Activated T-helper 1 cell treated with anti-CD3 and anti-CD28 coated beads, Interleukin-12 subunit alpha, Interleukin-12 subunit beta, Interleukin-2, Interleukin-4 antibody, amounts not matched to agents 30 ng/mL and 10 ng/mL and 1 ng/mL, durations not matched to agents 14 hours and 24 hours and 36 hours (primary cell): ENCODE measurements around the gene ALKBH8. TPM values are rescaled to one million over a fixed set of nuclear protein-coding genes. Genes with fewer than 3 reads are reported as not detected.
"Not testable (repeated sequence)": the region's sequence is repeated elsewhere in the genome, so short reads cannot be mapped to it uniquely, and the experiment has no call there.

Source experiments
- DNase-seq: peaks from one replicate; pipeline ENCODE4 v3.0.0; 2021; ENCODE audit warnings: low spot score
- H3K27ac Mint-ChIP-seq: one replicate; pipeline ENCODE4 v1.8.0; 2021; ENCODE audit warnings: mild to moderate bottlenecking, mixed read lengths
- H3K27me3 Mint-ChIP-seq: one replicate; pipeline ENCODE4 v1.8.0; 2022; ENCODE audit warnings: mild to moderate bottlenecking, moderate library complexity, mixed read lengths; ENCODE audit not compliant: insufficient read depth
- H3K36me3 Mint-ChIP-seq: one replicate; pipeline ENCODE4 v1.8.0; 2021; ENCODE audit warnings: low read depth, mixed read lengths
- H3K4me1 Mint-ChIP-seq: one replicate; pipeline ENCODE4 v1.8.0; 2021; ENCODE audit warnings: low read depth, mixed read lengths
- H3K4me3 Mint-ChIP-seq: one replicate; pipeline ENCODE4 v1.8.0; 2021; ENCODE audit warnings: mild to moderate bottlenecking, moderate library complexity, mixed read lengths
- H3K9me3 Mint-ChIP-seq: one replicate; pipeline ENCODE4 v1.8.0; 2021; ENCODE audit warnings: mixed read lengths
- intact Hi-C: fragments of 100-400 bp; cut with micrococcal nuclease; formaldehyde crosslinking; loops from one replicate; pipeline ENCODE4 v1.15.1; 2024
- total RNA-seq: library from RNA; stranded (reverse); gene quantifications from 2 replicates; pipeline ENCODE4 v1.2.3, GENCODE V29; 2022

The ALKBH8 gene
- total RNA-seq, 1 donor from 2014 or later: 14.7 TPM

DNA sequence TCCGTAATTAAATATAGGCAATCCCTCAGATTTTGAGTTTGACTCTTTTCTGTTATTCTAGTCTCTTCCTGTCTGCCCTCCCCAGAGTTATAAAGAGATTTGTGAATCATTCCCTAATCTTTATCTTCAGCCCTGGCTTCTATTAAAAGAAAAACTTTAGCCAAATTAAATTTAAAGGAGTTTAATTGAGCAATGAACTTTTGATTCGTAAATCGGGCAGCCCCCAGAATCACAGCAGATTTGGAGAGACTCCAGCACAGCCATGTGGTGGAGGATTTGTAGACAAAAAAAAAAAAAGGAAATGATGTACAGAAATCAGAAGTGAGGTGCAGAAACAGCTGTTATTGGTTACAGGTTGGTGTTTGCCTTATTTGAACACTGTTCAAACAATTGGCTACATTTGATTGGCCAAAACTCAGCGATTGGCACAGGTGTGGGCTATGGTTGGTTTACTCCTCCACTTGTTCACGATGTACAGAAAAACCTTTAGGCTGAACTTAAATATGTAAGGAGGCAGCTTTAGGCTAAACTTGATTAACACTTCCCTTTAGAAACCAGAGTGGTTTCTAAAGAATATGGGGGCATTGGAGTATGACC is 2.3 kb upstream of the ALKBH8 start:
- Mint-ChIP-seq H3K4me3 (peak overlapping the region; percentile 15), H3K36me3 (no peaks in the 10 kb centered on the region), H3K27ac (no peak overlapping the region), H3K4me1 (peaks cover 31% of the 10 kb centered on the region), H3K27me3 (peaks cover 2% of the 10 kb centered on the region), H3K9me3 (no peaks in the 10 kb centered on the region)
- intact Hi-C loops: loop anchor here (5.0 to 10.0 kb wide), 5 partner anchors 439 to 1483 kb away; partner anchors contain the start of genes ACAT1, ATM, CUL5 and NPAT
- no peak for DNase-seq

DNA sequence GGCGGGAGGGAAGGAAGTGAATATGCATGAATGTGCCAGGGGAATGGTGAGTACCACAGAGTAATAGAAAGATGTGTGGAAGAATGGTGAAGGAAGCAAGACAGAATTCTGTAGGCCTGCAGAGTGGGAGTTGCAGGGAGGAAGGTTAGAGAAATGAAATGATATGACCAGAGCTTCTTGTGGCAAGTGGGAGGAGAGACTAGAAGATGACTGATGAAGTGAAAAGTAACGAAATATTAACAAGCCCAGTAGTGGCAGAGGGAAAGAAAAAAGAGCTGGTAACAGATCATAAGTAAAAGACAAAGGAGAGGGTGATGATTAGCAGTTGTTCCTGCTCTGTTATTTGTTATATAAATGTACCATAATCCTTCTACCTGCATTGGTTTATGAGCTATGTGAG is 1.0 kb upstream of the ALKBH8 start:
- Mint-ChIP-seq H3K27me3 (peaks cover under 1% of the 10 kb centered on the region), H3K27ac (no peak overlapping the region), H3K4me3 (peak overlapping the region; percentile 99), H3K9me3 (no peaks in the 10 kb centered on the region), H3K36me3 (peaks cover 3% of the 10 kb centered on the region), H3K4me1 (peaks cover 44% of the 10 kb centered on the region)
- intact Hi-C loops: loop anchor here (5.0 to 10.0 kb wide), 5 partner anchors 441 to 1482 kb away; partner anchors contain the start of genes ACAT1, ATM, CUL5 and NPAT
- no peak for DNase-seq

DNA sequence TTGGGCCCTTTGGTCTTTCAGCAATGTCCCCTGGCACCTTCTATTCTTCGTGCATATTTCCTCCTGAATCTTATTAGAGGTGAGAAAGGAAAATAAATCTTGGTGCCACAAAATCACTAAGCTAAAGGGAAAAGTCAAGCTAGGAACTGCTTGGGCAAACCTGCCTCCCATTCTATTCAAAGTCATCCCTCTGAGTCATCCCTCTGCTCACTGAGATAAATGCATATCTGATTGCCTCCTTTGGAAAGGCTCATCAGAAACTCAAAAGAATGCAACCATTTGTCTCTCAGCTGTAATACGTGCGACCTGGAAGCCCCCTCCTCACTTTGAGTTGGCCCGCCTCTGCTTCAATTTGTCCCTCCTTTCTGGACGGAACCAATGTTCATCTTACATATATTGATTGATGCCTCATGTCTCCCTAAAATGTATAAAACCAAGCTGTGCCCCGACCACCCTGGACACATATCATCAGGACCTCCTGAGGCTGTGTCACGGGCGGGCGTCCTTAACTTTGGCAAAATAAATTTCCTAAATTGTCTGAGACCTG is 493 bp upstream of the ALKBH8 start:
- intact Hi-C loops: loop anchor here (1.0 to 10.0 kb wide), 13 partner anchors 10 to 1481 kb away; partner anchors contain the start of genes ACAT1, ATM, C11orf65 and CUL5
- Mint-ChIP-seq H3K4me3 (peak overlapping the region; percentile 99), H3K27ac (peak overlapping the region; percentile 98), H3K4me1 (peaks cover 50% of the 10 kb centered on the region)
- not testable (repeated sequence) for H3K36me3 Mint-ChIP-seq, H3K9me3 Mint-ChIP-seq, DNase-seq, H3K27me3 Mint-ChIP-seq

DNA sequence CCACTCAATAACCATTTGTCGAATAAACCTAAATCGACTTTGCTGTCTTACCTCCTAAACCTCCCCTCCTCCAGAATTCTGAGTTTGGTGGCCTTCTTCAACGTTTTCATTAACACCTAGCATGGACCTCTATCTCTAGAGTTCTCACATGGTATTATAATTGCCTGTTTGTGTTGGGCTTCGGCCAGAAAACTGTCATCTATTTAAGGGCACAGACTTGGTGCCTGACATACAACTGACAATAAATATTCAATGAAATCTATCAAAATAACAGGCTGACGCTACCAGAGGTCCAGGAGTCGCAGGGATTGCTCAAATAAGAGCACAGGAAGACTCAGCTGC is 687 bp downstream of the ALKBH8 start:
- Mint-ChIP-seq H3K27ac (peak overlapping the region; percentile 98), H3K9me3 (no peaks in the 10 kb centered on the region), H3K27me3 (no peaks in the 10 kb centered on the region), H3K4me3 (peak overlapping the region; percentile 99), H3K36me3 (peaks cover 3% of the 10 kb centered on the region), H3K4me1 (peaks cover 52% of the 10 kb centered on the region)
- DNase-seq: no peak
- intact Hi-C loops: loop anchor here (1.0 to 10.0 kb wide), 14 partner anchors 11 to 1480 kb away; partner anchors contain the start of genes ACAT1, ATM, C11orf65 and CUL5

DNA sequence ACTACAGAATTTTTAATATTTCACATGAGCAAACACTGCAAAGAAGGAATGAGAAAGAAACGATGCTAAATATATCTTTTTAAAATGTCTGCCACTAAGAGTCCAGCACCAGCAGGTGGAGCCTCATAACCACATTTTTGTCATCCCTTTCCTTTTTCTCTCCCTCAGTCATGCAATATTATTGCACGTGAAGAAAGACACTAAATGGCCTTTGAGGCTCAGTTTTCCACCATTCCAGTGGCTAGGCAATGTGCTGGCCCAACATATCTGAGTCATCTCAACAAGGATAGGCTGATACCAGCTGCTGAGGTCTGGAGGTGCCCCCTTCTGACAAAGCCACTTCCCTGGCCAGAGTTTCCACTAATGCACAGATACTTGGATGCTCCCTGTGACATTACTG is 1.8 kb downstream of the ALKBH8 start:
- intact Hi-C loops: loop anchor here (1.0 to 10.0 kb wide), 7 partner anchors 126 to 1479 kb away; partner anchors contain the start of genes ACAT1, ATM, C11orf65 and NPAT
- Mint-ChIP-seq H3K36me3 (peaks cover 8% of the 10 kb centered on the region), H3K27ac (peak overlapping the region; percentile 57), H3K27me3 (no peaks in the 10 kb centered on the region), H3K9me3 (no peaks in the 10 kb centered on the region), H3K4me1 (peaks cover 52% of the 10 kb centered on the region), H3K4me3 (peak overlapping the region; percentile 58)
- DNase-seq: no peak

DNA sequence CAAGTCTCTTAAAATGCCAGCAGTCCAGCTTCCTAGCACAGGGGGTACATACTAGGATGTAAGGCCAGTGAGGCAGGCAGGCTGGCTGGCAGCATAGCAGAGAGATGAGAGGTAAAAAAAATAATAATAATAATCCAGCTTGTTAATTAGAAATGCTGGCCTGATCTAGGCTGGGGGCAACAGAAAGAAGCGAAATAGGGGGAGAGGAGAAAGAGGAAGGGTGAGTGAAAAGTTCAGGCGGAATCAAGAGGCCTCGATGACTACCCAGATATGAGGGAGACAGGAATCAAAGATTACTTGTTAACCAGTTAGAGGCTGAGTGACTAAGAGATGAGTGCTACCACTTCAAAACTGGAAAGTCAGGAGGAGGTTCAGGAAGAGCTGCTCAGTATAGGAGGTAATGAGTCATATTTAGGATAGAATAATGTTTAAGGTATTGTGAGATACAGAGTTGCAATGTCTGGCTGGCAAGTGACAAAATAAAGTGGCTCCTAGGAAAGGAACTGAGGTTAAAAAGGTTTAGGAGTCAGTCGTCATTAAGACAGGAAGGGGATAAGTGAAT is 2.8 kb downstream of the ALKBH8 start:
- H3K27me3 Mint-ChIP-seq: no peaks in the 10 kb centered on the region
- no peak for DNase-seq
- H3K36me3 Mint-ChIP-seq: peaks cover 8% of the 10 kb centered on the region
- peaks cover 52% of the 10 kb centered on the region for H3K4me1 Mint-ChIP-seq
- H3K9me3 Mint-ChIP-seq: no peaks in the 10 kb centered on the region
- H3K27ac Mint-ChIP-seq: peak overlapping the region; percentile 59
- intact Hi-C loops: loop anchor here (1.0 to 10.0 kb wide), 5 partner anchors 127 to 1478 kb away; partner anchors contain the start of genes ACAT1, ATM and NPAT
- peak overlapping the region; percentile 60 for H3K4me3 Mint-ChIP-seq

DNA sequence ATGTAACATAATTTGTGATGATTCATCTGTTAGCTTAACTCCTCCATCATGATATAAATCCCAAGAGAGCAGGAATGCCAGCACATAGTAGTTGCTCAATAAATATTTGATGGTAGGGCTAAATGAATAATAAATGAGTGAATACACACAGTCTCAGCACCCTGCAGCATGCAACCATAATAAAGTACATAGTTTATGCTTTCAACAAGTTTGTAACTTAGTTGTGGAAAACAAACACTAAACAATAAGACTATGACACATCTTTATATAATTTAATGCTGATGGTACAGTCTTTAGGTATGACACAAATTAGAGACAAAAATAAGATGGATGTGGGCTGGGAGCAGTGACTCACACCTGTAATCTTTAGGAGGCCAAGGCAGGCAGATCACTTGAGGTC is 3.8 kb downstream of the ALKBH8 start:
- no peak for DNase-seq
- intact Hi-C loops: loop anchor here (5.0 to 10.0 kb wide), 4 partner anchors 211 to 1477 kb away; partner anchors contain the start of genes ACAT1, ATM and NPAT

DNA sequence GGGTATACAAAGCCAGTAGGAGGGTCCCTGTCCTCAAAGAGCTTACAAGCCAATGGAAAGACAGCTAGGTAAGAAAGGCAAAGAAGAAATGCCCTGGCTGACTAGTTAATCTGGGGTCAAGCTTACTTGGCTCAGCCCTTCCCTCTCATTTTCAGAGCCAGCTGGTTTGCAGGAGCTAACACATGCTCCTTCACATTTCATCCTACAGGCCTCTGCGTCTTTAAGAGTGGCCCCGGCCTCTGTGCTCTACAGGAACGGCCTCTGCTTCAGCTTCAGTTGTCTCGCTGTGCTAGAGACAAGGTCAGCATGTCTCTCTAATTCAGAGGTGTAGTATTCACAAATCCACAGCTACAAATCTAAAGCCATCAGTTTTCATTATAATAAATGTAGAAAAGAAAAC is 15.2 kb downstream of the ALKBH8 start:
- H3K27ac Mint-ChIP-seq: no peak overlapping the region
- no peak for DNase-seq
- H3K4me1 Mint-ChIP-seq: peaks cover 3% of the 10 kb centered on the region
- H3K4me3 Mint-ChIP-seq: no peak overlapping the region
- intact Hi-C loops: no loop called here
- H3K27me3 Mint-ChIP-seq: no peaks in the 10 kb centered on the region
- no peaks in the 10 kb centered on the region for H3K9me3 Mint-ChIP-seq
- peaks cover 18% of the 10 kb centered on the region for H3K36me3 Mint-ChIP-seq

More for the DNA sequence above, 3.8 kb downstream of the ALKBH8 start:
- H3K27me3 Mint-ChIP-seq: no peaks in the 10 kb centered on the region
- H3K9me3 Mint-ChIP-seq: no peaks in the 10 kb centered on the region
- H3K4me1 Mint-ChIP-seq: peaks cover 52% of the 10 kb centered on the region
- H3K36me3 Mint-ChIP-seq: peaks cover 8% of the 10 kb centered on the region
- H3K27ac Mint-ChIP-seq: peak overlapping the region; percentile 1
- no peak overlapping the region for H3K4me3 Mint-ChIP-seq

DNA sequence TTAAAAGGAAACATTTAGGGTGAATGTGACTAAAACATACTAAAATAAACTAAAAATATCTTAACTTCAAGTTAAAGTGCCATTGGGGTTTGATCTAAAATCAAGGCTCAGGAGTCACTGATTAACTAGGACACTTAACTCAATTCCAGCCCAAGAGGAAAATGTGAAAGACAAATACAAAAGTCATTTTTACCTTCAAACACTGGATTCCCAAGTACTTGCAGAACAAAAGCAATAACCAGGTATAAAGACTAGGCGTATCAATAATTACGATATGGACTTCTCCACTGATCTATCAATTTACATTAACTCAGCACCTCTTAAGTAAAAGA is 15.6 kb downstream of the ALKBH8 start:
- Mint-ChIP-seq H3K4me3 (no peak overlapping the region), H3K27me3 (no peaks in the 10 kb centered on the region), H3K27ac (no peak overlapping the region), H3K4me1 (peaks cover 3% of the 10 kb centered on the region), H3K9me3 (no peaks in the 10 kb centered on the region), H3K36me3 (peaks cover 18% of the 10 kb centered on the region)
- intact Hi-C loops: loop anchor here (1.0 to 5.0 kb wide), 4 partner anchors 15 to 139 kb away; partner anchors contain the start of genes ALKBH8 and CWF19L2
- no peak for DNase-seq

DNA sequence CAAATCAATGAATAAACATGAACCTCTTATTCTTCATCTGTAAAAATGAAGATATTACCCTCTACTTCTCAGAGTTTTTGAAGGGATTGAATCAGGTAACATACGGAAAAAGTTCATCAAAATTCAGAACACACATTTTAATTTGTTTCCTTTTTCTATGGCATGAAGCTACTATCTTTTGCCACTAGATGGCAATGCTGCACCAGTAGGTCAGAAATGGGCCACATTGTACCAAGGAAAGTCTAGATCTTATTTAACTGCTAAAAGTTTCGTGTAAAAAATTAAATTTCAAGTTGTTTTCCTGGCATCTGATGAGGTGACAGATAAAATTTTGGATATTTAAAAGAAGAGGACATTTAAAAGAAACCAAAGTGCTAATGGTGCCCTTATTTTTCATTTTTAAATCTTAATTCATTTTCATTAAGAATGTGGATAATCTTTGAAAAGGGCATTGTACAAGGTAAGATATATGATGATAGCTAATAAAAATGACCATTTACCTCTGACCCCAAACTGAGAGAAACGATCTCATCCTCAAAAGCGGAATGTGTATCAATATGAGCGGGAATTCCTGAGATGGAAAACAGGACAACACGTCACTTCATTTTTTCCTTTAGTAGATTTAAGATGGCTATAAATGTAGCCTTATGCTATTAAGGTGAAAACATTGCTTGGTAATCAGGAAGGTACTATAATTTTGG is 16.1 kb downstream of the ALKBH8 start:
- no peak overlapping the region for H3K27ac Mint-ChIP-seq
- no peaks in the 10 kb centered on the region for H3K9me3 Mint-ChIP-seq
- H3K4me3 Mint-ChIP-seq: no peak overlapping the region
- intact Hi-C loops: loop anchor here (1.0 to 5.0 kb wide), 4 partner anchors 16 to 140 kb away; partner anchors contain the start of genes ALKBH8 and CWF19L2
- DNase-seq: no peak
- H3K27me3 Mint-ChIP-seq: no peaks in the 10 kb centered on the region
- H3K36me3 Mint-ChIP-seq: peaks cover 20% of the 10 kb centered on the region
- H3K4me1 Mint-ChIP-seq: peaks cover 3% of the 10 kb centered on the region

DNA sequence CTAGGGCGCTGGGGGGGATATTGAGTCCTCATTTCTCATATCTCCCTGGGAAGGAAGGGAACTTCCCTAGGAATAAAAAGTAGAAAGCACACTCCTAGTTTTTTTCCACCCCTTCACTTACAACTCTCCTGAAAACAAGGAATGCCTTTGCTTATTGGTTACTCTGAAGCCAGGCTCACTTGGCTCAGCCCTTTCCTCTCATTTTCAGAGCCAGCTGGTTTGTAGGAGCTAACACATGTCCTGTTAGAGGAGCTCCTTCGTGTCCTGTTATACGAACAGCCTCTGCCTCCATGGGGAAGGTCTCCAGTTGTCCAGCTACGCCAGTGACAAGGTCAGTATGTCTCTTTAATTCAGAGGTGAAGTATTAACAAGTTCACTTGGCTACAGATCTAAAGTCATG is 17.6 kb downstream of the ALKBH8 start:
- Mint-ChIP-seq H3K9me3 (no peaks in the 10 kb centered on the region), H3K4me1 (peaks cover 3% of the 10 kb centered on the region), H3K36me3 (peaks cover 17% of the 10 kb centered on the region), H3K4me3 (no peak overlapping the region), H3K27me3 (no peaks in the 10 kb centered on the region), H3K27ac (no peak overlapping the region)
- DNase-seq: no peak
- intact Hi-C loops: loop anchor here (5.0 kb wide), 1 partner anchor 91 kb away; the partner anchor contains the start of gene CWF19L2

DNA sequence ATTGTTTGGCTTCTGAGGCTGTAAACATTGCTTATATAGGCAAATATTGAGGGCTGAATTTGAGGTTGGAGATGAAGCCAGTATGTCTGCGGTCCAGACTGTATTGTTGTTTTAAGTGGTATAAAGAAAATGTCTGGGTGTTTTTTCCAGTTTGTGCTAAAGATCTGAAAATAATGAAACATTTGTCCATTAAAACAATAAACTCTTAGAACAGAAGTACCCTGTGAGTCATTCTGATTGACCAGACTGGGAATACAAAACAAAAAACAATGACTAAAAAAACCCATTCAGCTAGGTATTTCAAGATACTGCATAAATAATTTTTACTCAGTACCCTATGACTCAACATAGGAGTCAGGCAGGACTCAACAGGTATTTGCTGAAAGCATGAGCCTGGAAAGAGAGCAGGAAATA is 20.4 kb downstream of the ALKBH8 start:
- peaks cover 10% of the 10 kb centered on the region for H3K36me3 Mint-ChIP-seq
- intact Hi-C loops: loop anchor here (5.0 kb wide), 1 partner anchor 88 kb away; the partner anchor contains the start of gene CWF19L2
- H3K27ac Mint-ChIP-seq: no peak overlapping the region
- H3K9me3 Mint-ChIP-seq: no peaks in the 10 kb centered on the region
- no peaks in the 10 kb centered on the region for H3K27me3 Mint-ChIP-seq
- DNase-seq: no peak
- peaks cover 3% of the 10 kb centered on the region for H3K4me1 Mint-ChIP-seq
- no peak overlapping the region for H3K4me3 Mint-ChIP-seq
